HG03457 (cell line): ENCODE results near the gene DTX3.
"Not testable (repeated sequence)": the region's sequence is repeated elsewhere in the genome, so short reads cannot be mapped to it uniquely, and the experiment has no call there.

Experiments
- ATAC-seq: cut with Tn5 transposase; IDR thresholded peaks from one replicate; pipeline ENCODE4 v1.9.1; 2021; ENCODE audit warnings: moderate number of reproducible peaks; ENCODE audit not compliant: unreplicated experiment

The DTX3 gene

DNA sequence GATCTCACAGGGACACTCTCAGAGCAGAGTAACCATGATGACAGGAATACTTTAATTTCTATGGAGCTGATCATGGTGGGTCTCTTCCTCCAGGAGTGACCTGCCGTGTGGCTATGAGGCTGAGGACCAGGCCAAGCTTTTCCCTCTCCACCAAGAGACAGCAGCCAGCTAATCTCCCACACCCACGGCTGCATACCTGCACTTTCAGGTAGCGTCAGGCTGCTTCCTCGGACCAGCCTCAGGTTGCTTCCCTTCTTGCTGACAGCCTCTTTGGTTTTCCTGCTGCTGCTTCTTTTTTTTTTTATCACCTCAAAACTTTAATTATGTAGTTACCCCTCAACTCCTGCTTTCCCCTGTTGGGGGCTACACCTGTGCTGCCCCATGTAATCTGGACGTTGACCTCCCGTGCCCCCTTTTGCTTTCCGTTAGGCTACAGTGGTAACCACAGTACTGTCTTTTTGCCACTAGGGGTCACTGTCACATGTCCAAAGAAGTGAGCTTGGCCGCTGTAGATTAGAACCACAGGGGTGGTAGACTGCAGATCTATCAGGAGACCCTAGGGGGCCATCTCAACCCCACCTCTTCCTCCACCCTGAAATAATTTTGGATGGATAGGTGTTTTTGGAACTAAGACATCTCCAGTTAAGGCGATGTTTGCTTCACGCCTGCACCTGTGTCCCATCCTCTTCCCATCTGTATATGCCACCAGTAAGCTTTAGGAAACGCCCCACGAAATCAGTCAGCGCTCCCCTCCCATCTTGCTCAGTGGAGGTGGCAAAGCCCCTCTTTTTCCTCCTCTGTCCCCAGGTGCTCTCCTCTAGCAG is 21.4 kb upstream of the DTX3 start:
- peak; percentile 91 for ATAC-seq

DNA sequence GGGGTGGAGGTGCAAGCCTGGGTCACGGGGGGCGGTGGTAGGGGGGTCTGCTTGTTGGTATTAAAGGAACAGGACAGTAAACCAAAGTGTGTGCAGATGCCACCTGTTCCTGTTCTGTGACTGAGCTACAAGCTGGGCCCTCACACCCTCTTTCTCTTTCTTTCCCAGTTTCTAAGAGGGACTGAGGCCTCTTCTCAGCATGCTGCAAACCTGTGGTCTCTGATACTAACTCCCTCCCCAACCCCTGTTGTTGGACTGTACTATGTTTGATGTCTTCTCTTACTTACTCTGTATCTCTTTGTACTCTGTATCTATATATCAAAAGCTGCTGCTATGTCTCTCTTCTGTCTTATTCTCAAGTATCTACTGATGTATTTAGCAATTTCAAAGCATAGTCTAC is 20.6 kb upstream of the DTX3 start:
- ATAC-seq: no peak

DNA sequence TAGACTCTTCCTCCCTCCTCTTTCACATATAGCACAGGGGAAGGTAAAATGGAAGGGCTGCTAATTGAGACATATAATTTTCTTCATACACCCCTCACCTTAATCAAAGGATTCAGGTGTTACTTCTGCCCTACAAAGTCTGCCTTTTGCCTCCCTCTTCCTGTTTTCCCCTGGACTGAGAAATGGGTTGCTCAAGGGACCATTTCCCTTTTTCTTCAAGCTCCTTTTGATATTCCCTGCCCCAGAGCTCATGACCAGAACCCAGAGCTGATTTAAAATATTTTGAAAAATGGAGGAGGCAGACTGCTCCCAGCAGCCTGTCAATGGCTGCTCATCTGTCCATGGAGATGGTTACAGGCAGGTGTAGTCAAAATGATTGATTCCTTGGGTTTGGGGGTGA is 19.9 kb upstream of the DTX3 start:
- no peak for ATAC-seq

DNA sequence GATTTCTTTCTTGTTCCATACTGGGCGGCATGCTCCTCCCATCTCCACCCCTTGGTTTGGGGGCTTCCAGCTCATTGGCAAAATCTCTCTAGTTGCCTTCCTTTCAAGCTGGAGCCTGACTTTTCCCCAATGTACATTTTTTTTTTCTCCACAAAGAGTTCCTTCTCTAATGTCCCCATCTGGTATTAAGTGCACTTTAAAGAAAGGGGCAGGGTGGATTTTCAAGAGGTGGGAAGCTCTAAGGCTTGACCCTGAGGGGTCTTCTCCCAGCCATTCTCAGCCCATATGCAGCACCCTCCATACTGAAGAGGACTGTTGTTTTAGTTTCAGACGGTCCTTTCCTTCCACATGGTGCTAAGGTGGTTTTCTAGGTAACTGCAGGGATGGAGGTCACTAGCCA is 19.5 kb upstream of the DTX3 start:
- no peak for ATAC-seq

DNA sequence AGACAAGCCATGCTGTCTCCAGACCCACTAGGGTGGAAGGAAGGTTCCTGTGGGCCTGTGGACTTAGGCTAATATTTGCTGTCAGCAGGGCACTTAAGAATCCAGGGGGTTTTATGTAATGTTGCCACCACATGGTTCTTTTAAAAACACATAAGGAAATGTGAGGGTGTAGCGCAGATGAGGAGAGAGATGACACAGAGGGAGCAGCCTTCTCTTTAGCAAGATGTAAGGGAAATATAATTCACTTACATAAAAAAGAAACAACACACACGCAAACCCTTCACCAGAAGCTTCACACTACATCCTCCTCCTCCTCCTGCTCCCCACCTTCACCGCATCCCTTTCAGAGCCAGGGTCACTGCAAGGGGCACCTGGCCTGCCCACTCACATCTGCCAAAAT is 18.5 kb upstream of the DTX3 start:
- ATAC-seq: no peak

DNA sequence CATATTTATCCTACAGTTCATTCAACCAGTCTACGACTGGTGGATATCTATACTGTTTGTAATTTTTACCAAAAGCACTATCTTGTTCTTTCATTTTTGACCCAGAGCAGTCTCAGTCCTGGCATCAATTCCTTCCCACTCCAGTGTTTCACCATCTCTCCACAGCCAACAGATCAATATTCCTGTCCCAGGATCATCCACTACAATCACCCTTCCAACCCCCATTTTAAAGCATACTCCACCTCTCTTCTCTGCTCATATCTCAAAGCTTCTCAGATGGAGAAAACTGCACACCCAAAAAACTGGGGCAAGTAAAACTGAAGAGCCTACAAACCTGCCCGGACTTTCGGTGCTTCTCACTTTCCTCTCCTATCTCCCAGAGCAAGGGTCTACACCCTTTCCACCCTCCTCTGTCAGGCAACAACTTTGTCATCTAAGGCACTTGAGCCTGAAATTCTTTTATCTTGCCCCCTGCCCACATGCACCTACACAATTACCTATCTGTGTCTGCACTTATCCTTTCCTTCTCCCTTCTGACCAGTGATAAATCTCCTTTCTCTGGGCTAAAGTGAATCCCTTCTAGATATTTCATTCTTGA is 17.7 kb upstream of the DTX3 start:
- ATAC-seq: no peak

DNA sequence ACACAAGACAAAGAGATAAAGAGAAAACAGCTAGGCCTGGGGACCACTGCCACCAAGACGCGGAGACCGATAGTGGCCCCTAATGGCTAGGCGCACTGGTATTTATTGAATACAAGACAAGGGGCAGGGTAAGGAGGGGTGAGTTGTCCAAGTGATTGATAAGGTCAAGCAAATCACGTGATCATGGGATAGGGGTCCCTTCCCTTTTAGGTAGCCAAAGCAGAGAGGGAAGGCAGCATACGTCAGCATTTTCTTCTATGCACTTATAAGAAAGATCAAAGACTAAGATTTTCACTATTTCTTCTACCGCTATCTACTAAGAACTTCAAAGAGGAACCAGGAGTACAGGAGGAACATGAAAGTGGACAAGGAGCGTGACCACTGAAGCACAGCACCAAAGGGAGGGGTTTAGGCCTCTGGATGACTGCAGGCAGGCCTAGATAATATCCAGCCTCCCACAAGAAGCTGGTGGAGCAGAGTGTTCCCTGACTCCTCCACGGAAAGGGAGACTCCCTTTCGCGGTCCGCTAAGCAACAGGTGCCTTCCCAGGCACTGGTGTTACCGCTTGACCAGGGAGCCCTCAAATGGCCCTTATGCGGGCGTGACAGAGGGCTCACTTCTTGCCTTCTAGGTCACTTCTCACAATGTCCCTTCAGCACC is 15.5 kb upstream of the DTX3 start:
- ATAC-seq: not testable (repeated sequence)

DNA sequence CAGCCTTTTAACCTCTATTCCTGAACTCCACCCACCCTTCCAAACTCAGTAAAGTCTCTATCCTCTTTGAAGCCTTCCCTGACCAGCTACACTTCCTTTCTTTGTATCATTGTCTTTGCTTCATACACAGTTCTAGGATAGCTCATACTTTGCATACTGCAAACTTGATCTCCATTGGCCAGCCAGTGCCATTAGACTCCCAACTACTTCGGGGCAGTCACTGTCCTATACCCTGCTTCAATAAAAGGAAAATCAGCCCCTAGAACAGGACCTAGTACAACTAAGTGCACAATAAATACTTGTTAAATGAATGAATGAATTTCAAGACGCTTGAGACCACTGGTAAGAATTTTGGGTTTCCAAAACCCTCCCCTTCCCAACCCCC is 14.2 kb upstream of the DTX3 start:
- no peak for ATAC-seq

DNA sequence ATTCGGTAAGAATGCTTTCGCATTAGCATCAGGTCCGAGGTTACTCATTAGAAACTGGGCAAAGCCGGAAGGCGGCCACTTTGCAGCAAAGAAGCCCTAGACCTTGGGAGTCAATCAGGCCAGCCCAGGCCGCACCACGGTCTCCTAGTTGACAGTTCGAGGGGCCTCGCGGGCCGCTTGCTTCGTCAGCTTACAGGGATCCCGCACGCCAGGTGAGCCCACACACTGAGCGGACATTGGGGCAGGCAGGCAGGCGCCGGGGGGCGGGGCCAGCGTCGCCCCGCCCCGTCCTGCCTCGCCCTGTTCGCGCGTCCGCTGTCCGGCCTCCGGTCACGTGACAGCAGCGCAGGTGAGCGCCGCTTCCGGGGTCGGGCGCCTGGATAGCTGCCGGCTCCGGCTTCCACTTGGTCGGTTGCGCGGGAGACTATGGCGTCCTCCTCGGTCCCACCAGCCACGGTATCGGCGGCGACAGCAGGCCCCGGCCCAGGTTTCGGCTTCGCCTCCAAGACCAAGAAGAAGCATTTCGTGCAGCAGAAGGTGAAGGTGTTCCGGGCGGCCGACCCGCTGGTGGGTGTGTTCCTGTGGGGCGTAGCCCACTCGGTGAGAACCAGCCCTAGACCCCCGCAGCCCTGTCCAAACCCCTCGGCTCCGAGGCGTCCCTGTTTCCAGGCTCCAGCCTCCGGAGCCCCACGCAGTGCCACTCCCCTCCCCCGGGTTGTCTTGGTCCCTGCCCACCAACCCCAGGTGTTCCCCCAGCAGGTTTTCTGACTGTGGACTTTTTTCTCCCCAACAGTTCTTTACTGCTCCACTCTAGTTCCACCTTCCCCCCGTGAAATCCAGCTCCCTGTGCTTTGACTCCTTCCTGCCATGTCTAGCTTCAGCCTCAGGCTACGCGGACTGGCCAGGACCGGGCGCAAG is 13.5 kb upstream of the DTX3 start, which contains the start of gene PIP4K2C:
Gene PIP4K2C (plus strand): TSS at position 329 of the 918 bp plus-strand sequence. CDS start 98 bp downstream, at position 427.
- ATAC-seq: peak; percentile 75

DNA sequence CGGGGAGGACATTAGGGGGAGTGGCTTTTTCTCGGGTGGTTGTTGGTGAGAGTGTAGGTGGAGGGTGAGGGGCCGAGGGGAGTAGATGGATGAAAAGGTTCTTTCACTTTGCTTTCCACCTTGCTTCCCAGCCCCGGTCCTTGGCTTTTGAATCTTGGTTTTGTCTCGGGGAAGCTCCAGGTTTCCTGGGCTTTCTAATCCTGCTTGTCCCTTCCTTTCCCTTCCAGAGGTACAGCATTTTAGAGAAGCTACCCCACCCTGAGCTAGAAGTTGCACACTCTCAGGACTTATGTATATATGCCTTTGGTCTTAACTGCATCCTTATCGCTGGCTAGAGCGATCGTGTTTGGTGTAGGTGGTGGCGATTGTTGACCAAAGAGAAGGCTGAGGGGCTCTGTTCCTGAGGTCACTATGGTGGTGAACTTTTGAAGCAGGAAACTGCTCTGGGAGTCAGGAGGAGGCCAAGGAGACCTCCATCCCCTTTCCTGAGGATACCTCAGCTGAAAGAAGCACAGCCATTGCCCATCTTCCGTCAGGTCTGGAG is 12.8 kb upstream of the DTX3 start:
- ATAC-seq: no peak

DNA sequence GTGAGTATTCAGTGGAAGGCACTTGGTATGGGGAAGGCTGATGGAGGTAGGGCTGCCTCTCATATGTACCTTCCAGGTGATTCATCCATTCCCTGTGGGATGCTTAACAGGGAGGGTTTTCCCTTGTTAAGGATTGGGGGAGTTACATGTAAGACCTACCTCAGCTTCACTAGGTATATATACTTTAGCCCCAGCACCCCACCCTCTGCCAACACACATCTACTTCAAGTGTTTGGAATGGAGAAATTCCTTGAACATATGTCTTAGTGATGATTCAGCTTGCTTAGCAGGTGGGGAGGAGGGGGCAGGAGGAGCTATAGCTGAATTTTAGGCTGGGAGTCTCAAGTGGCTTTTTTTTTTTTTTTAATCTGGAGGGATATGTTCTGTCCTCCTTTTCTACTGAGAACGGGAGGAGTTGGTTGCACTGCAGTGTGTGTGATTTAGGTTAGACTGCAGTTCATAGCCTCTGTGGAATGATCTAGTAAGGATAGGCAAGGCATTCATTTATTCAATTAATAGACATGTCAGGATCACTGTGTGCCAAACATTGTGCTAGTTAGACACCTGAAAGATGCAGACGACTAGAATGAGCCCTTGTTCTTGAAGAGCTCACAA is 12.0 kb upstream of the DTX3 start:
- no peak for ATAC-seq

DNA sequence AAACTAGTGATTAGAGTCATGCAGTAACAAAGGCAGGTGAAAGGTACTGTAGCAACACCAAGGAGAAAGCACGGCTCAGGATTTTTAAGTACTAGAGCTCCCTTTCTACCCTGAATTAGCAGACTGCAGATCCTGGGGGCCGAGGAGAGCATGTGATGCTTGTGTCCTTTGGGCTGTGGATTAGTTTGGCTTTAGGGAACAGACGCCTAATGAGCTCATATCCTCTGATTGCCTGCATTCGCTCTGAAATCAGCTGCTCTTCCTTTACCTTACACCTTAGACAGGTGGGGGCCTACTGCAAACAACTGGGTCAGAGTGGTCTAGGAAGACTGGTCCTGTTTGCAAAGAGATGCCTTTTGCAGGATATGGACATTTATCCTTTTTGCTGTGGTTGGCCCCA is 11.4 kb upstream of the DTX3 start:
- ATAC-seq: no peak

DNA sequence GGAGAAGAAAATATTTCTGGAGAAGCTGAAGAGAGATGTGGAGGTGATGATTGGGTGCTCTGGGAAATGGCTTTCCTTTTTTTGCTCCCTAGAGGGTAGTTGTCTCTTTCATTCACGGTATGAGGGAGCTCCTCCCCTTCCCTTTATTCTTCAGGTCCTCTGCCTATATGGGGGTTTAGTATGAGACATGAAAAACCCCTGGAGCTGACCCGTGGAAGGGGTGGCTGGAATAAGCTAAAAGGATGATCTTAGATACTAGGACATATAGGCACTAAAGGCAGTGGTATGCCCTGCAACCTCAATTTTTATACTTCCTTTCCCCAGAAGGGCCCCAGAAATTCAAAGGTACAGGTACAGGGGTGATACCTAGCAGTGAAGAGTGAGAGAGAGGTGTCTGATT is 4.2 kb upstream of the DTX3 start:
- no peak for ATAC-seq

DNA sequence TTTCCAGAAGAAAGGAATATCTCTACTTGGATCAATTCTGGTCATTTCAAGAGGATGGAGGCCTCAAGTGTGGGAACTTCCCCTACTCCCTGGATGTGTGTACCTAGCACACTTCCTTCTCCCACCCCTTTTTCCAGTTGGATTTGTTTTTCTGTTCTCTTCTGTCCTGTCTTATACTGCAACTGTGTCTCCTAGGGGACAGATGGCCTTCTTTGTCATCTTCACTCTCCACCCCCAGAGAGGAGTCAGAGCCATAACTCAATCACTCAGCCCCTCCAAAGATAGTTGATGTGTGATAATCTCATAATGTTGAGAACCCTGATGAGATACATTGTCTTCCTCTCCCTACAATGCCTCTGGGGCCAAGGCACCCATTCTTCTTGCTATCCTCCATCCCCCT is 2.1 kb upstream of the DTX3 start:
- no peak for ATAC-seq

DNA sequence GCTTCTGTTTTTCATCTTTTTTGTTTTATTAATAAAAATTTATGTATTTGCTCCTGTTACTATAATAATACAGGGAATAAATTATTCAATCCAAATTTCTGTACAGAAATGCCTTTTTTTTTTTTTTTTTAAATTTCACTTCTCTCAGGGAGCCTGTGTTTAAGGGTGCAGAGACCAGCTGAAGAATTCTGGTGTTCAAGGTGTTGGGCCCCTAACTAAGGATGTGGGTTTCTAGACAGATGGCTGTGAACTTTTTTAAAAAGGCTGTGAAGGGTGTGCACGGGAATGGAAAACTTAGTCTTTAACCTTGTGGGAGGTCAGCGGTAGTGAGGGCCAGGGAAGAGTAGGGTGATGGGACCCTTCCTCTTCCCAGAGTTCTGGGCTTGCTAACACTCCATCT is 1.3 kb upstream of the DTX3 start:
- ATAC-seq: no peak

DNA sequence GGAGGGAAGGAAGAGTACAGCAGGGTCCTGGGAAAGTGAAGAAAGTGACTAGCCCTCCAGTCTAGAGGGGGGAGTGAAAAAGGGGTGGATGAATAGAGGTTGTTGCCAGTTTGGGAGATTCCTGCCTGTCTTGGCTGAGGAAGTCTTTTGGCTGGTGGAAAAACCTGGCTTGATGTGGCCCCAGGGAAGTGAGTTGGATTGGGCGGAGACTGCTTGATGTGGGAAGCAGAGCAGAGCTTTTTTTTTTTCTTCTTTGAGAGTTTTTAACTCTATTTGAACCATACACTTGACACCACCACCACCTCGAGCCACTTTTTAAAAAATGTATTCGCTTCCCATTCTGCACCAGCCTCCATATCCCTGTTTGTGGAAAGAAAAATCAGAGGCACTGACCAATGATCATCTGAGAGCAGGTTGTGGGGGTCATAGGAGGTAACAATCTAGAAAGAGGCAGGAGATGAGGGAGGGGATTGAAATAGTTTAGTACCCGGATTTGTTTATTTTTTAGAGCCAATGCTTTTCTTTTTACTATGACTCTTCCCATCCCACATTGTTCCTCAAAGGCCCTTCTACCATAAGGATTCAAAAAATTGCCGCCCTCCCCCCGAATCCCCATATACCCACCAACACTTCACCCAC is 690 bp upstream of the DTX3 start:
- ATAC-seq: no peak

DNA sequence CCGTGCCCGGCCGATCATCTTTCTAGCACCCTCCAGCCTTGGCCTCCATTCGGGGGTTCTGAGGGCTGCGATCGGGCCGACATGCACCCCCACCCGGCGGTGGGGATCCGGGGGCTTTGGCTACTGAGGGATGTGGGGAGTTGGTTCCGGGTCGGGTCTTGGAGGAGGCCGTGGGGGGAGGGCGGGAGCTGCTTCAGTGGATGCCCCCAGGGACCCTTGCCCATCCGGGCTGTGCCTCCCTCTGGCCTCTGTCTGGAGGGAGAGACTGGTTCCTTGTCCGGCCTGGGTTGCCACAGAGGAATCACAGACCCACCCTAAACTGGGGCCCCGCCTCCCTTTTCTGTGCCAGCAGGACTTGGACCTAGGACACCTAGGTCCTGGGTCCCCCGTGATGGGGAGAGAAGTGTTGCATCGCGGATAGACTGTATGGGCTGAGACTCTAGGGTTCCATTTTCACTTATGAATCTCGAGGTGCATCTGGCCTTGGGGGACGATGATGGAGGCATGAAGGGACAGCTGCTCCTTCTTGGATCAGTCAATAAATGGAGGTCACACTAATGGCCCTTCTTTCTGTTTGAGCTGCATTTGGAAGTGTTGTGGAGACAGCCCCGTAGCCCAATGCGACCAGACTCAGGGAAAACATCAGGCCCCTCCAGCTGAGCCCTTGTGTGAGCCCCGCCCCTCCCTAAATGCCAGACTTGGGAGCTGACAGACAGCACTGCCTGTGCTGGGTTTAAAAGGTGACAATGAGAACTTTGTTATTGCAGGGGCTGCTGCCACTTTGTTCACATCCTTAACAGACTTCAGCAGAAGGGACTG is 577 bp downstream of the DTX3 start:
- ATAC-seq: no peak

DNA sequence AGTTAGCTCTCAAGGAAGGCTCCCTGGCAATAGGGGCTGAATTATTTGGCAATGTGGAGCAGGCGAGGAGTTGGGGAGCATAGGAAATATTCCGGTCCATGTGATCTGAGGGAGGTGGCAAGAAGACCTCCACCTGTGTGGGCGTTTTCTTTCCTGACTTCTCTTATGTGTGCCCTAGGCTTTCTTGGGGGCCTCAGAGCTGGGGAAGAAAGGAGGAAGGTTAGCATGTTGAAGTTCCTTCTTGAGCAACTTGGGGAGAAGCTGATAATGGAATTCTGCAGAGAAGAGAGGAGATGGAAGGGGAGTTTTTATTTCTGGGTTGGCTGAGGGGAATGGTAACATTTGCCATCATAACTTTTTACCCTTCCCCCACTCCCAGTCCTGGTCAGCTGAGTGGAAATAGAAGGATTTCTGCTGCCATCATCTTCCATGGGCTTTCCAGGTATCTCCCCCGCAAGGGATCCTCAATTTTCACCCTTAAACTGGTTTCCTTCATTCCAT is 1.2 kb downstream of the DTX3 start:
- no peak for ATAC-seq

DNA sequence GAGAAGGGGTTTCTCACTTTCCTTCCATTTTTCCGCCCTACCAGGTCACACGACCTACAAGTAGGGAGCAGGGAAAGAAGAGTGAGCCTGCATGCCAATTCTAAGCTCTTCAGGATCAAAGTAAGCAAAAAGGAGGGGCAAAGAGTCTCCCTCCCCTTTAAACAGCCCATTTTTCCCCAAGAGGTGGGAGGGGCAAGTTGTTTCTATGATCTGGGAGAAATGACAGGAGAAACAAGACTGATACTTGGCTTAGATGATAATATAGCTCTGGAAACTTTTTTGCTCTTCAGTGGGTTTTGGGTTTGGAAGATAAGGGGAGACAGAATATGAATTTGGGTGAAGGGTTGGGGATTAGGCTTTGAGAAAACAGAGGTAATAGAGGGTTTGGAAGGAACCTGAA is 1.8 kb downstream of the DTX3 start:
- no peak for ATAC-seq
